Measurements from ENCODE around the gene LHFPL2.

LHFPL2 gene

GRCh38 chr5:78514427-78515330 lies 133.9 kb downstream of the LHFPL2 start:
- DNase-seq: no peak

GRCh38 chr5:78513441-78513840 lies 135.1 kb downstream of the LHFPL2 start:
- DNase-seq: no peak

GRCh38 chr5:78512435-78512834 lies 136.1 kb downstream of the LHFPL2 start:
- DNase-seq: no peak

GRCh38 chr5:78511121-78511906 lies 137.3 kb downstream of the LHFPL2 start:
- peak; percentile 72 for DNase-seq

GRCh38 chr5:78509884-78510769 lies 138.4 kb downstream of the LHFPL2 start:
- peak; percentile 89 for DNase-seq

- DNase-seq: no peak
Observed at GRCh38 chr5:78509145-78509865, 139.3 kb downstream of the LHFPL2 start.

- DNase-seq: peak; percentile 61
Observed at GRCh38 chr5:78508186-78508765, 140.3 kb downstream of the LHFPL2 start.

- no peak for DNase-seq
Observed at GRCh38 chr5:78507531-78507930, 141.0 kb downstream of the LHFPL2 start.

- no peak for DNase-seq
Observed at GRCh38 chr5:78506261-78507024, 142.1 kb downstream of the LHFPL2 start.

GRCh38 chr5:78505860-78506259 lies 142.7 kb downstream of the LHFPL2 start:
- no peak for DNase-seq

GRCh38 chr5:78504704-78505677 lies 143.6 kb downstream of the LHFPL2 start:
- no peak for DNase-seq

GRCh38 chr5:78503958-78504653 lies 144.5 kb downstream of the LHFPL2 start:
- no peak for DNase-seq

- DNase-seq: no peak
Observed at GRCh38 chr5:78501411-78502352, 146.9 kb downstream of the LHFPL2 start.

- DNase-seq: no peak
Observed at GRCh38 chr5:78500871-78501270, 147.7 kb downstream of the LHFPL2 start.

GRCh38 chr5:78500028-78500427 lies 148.5 kb downstream of the LHFPL2 start:
- DNase-seq: no peak

- no peak for DNase-seq
Observed at GRCh38 chr5:78499485-78499884, 149.1 kb downstream of the LHFPL2 start.

GRCh38 chr5:78497573-78498533 lies 150.7 kb downstream of the LHFPL2 start:
- DNase-seq: peak; percentile 57

Measured in hematopoietic multipotent progenitor cell treated with erythropoietin and hydrocortisone succinate and interleukin-3 and kit ligand, for 6 days (in vitro differentiated cells).